NCI-H748 (cell line): ENCODE measurements around the gene CBLIF.
"Not testable (repeated sequence)": the region's sequence is repeated elsewhere in the genome, so short reads cannot be mapped to it uniquely, and the experiment has no call there.

ENCODE experiments used
- DNase-seq: peaks from one replicate; lab custom pipeline; 2025; ENCODE audit not compliant: unreplicated experiment; lab: John Stamatoyannopoulos, UW

The CBLIF gene

DNA sequence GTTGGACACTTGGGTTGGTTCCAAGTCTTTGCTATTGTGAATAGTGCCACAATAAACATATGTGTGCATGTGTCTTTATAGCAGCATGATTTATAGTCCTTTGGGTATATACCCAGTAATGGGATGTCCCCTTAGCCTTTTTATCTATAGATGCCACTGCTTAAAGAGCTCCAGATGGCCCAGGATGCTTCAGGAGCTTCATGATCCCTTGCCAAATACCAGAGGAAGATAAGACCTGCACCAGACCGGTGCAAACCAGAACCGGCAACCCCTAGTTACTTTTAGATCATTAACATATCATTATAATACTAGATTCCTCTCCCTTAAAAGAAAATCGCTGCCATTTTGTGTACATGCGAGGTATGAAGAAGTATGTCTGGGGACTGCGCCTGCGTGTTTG, 3.1 kb upstream of the CBLIF start:
- DNase-seq, result not testable (repeated sequence)

DNA sequence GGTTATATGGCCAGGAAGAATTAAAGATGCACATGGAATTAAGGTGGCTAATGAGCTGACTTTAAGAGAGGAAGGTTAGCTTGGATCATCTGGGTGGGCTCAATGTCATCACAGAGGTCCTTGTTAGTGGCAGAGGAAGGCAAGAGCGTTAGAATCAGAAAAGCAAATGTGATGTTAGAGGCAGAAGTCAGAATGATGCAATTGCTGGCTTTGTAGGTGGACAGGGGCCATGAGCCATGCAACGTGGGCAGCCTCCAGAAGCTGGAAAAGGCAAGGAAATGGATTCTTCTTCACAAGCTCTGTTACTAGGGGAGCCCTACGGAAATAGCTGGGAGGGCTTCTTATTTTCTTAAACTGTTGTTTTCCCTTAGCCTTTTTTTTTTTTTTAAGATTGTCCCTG, 2.3 kb upstream of the CBLIF start:
- DNase-seq, result no peak

DNA sequence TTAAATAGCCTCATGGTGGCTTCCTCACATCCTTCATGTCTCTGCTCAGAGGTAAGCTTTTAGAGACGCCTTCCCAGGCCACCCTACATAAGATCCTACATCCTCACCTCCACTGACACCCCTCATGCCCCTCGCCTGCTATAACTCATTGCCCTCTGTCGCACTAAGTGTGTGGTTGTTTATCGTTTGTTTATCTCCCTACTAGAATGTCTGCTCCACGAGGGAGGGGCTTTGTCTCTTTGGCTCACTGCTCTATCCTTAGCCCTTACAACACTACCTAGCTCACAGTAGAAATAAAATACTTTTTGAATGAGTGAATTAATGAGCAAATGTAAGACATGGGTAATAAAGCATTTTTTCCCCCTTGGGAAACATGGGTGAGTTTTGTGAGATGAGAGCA, 1.3 kb upstream of the CBLIF start:
- DNase-seq, result no peak

DNA sequence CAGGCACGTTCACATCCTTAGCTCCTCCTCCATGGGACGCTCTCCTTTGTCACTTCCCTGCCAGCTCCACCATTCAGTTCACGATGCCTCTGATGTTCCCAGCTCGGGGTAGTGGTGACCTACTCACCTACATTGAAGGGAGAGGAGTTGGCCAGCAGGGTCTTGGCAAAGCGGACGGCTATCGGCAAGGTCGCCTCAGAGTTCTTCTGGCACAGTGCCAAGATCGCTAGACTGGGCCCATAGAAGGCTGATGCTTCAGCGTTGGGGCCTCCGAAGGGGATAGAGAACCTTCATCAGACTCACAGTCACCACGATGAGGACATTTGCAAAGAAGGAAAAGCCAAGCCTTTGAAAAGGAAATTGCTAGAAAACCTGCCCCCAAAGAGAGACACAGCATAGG, 3.0 kb downstream of the CBLIF start:
- no peak for DNase-seq

DNA sequence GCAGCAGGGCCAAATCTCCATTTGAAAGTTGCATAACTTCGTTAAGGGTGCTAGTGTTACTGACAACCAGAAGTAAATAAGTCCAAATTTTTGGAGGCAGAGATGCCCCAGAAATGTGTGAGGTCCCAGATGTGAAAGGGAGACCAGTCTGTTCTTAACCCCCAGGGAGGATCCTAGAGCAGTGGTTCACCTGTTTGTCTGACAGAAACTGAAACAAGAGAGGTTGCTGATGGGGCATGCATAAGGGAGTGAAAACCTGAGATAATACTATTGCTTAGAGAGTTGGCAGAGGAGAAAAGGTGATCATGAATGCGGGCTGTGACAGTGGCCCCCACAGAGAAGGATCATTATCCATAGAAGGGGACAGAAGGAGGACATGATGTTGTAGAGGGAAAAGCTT, 3.8 kb downstream of the CBLIF start:
- no peak for DNase-seq

DNA sequence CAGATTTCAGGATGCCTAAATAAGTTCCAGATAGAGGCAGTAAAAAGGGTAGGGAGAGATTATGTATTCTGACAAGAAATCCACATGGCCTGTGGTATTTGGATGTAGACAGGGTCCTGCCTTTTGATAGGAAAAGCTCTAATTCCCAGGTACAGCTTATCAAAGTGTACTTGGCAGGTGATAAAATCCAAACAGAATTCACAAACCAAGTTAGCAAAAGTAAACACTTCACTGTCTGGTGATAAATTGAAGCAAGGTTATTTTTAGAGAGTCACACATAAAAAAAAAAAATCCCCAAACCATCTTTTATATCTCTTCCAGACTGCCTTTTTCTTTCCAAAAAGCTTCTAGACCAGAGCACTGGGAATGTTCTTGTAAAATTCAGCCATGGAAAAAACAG, 5.7 kb downstream of the CBLIF start:
- no peak for DNase-seq

DNA sequence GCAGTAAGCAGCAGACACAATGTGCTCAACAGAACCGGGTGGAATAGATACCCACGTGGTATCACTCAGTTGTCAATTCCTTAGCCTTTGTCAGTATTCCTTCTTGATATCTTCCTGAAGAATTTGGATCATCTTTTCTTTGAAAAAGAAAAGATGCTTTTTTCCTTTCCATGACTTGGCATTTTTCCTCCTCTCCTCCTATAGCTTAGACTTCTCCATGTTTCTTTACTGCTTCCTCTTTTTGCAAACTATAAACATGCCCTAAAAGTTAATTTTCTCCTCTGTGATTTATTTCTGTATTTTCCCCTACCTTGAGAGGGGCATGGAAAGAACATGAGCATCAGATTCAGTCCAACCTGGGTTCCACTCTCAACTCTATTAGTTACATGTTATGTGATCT, 11.7 kb downstream of the CBLIF start:
- no peak for DNase-seq

DNA sequence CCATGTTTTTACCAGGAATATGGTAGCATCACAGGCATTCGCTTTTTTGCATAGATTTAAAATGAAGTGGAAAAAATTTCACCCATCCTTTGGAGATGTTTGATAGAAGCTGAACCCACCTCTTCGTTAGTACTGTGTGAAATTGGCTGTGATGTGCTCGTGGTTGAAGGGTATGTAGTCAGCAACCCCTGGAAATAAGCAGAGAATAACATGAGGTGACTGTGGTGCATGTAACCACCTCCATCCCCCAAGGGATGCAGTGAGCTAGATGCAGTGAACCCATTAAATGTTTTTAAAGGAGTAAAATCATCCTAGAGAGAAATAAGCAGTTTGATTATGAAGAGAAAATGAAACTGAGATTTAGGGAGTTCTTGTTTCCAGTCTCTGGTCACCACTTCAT, 15.9 kb downstream of the CBLIF start:
- no peak for DNase-seq

DNA sequence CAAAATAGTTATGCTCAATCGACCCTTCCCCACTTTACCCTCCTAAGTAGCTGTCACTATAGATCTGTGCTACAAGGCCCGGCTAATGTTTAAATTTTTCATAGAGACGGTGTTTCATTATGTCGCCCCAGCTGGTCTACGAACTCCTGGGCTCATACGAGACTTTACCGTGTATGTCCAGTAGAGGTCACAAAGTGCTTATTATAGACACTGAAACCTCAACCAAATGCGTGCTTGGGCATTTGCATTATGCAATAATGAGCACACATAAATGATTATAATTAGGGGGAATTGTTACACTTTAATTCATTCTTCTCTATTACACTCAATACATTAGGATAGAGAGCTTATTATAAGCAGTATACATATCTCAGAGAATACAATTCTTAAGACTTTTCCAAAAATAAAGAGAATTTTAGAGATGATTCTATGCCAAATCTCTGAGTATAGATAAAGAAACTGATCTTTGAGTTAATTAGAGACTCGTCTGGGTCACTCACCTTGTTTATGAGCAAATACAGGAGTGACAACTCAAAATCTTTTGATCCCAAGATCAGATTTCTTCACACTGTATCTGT, 22.2 kb downstream of the CBLIF start:
- DNase-seq, result peak; percentile 73

DNA sequence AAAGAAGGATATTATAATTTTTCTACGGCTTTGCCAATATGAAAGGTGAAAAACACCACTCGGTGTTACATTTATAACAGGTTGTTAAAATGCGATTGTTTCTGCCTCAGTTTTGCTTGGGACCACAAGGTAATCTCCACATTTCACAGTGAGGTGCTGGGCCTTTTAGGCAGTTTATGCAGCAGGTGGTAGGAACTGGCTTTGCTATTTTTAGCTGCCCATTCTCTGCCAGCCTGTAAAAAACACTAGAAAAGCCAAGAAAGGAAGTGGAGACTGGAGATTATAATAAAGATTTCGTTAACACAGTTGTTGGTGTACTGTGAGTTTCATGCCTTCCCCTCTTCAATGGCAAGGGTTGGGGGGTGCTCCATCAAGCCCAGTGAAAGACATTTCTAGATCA, 26.7 kb downstream of the CBLIF start:
- DNase-seq, result no peak

DNA sequence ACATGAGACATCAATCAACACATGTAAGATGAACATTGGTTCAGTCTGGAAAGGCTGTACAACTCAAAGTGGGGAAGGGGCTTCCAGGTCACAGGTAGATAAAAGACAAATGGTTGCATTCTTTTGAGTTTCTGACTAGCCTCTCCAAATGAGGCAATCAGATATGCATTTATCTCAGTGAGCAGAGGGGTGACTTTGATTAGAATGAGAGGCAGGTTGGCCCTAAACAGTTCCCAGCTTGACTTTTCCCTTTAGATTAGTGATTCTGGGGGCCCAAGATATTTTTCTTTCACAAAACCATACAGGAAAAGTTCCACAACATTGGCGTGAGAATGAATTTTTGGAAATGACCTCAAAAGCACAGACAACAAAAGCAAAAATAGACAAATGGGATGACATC, 28.9 kb downstream of the CBLIF start:
- not testable (repeated sequence) for DNase-seq

DNA sequence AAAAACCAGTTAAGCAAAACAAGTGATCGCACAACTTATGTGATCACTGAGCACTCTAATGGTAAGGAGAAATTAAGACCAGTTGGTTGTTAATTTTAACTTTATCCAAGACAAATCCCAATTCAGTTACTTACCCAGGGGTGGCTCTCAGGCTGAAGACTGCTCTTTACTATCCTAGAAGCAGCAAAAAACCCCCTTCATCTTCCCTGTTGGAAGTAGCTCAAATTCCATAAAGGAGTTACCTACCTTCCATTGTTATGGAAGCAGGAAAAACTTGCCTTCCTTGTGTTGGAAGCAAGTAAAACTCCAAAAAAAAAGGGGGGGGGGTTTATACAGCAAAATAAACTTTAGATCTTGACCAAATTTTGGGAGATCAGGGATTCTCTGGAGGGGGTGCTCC, 29.5 kb downstream of the CBLIF start:
- no peak for DNase-seq

DNA sequence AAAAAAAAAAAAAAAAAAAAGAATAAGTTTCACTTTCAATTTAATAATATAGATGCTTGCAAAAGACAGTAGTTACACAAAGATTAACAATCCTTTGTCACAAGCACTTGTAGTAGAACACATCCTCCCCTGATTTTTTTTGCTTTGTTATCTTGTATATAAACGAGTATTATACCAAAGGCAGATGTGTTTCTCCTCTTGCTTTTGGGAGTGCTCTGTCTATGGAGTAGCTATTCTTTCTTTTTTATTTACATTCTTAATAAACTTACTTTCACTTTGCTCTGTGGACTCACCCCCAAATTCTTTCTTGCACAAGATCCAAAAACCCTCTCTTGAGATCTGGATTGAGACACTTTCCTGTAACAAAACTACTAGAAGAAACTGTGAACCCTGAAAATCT, 31.3 kb downstream of the CBLIF start:
- DNase-seq, result no peak

DNA sequence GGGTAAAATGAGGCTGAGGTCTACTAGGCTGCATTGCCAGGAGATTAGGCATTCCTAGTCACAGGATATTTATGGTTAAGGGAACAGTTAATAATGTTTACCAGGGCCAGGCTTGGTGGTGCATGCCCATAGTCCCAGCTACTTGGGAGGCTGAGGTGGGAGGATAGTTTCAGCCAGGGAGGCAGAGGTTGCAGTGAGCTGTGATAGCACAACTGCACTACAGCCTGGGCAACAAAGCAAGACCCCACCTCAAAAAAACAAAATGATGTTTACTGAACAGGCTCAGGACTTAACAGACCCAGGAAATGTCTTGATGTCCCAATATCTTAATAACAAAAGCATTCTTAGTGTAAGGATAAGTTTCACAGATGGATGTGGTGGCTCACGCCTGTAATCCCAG, 31.9 kb downstream of the CBLIF start:
- DNase-seq, result no peak

DNA sequence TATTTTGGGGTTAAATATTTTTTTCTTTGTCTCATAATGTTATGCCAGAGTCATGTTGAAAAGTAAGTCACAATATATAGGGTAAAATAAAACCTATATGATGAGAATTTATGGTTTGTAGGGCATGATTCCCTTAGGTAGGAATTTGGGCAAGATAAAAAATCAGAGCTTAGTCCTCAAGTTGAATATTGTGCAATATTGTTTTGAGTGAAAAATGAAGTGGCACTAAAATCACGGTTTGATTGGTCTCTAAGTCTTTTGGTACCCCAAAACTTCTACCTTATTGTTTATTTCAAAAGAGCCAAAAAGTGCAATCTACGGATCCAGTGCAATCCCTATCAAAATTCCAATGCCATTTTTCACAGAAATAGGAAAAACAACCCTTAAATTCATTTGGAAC, 33.1 kb downstream of the CBLIF start:
- no peak for DNase-seq

DNA sequence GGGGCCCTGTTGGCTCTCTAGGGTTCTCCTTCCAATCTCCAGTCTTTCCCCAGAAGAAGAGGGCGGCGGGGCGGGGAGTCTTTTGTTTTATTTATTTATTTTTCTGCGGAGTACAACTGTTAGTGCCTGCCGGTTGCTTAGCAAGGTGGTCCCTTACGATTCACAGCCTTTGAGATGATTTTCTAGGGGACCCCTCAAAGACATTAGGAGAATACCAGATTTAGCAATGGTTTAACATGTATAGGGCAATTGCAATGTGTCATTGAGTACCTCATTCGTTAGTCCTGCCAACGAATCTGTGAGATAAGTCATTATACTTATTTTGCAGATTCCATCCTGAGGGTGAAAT, 34.4 kb downstream of the CBLIF start:
- DNase-seq, result no peak

DNA sequence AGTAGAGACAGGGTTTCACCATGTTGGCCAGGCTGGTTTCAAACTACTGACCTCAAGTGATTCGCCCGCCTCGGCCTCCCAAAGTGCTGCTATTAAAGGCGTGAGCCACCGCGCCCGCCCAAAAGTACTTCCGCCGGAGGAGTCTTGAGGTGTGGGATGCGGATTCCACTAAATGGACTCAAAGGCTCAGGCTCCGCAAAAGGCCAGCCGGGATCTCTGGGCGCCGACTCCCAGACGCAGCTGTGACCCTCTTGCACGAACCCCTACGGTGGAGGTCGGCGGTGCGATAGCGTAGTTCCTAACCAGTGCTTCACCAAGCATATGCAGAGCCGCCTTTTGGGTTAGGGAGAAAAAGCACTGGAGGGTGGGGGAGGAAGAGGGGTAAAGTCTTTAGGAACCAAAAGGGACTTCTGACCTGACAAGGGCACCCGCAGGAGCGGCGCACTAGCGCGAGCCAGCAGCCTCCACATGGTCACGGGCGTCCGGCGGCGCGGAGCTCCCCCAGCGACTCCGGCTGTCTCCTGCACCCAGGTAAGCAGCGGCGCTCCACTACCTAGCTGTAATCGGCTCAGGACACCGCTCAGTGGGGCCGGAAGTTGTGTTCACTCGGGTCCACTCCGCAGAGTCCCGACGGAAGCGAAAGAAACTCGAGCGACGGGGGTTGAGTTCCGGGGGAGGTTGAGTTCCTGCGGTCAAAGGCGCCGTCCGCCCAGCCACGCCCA, 34.9 kb downstream of the CBLIF start, which contains the start of gene MRPL16:
TSS of gene MRPL16 (minus strand) at position 590 of the 722 bp plus-strand sequence. CDS start at position 470, 120 bp downstream.
- peak; percentile 96 for DNase-seq

DNA sequence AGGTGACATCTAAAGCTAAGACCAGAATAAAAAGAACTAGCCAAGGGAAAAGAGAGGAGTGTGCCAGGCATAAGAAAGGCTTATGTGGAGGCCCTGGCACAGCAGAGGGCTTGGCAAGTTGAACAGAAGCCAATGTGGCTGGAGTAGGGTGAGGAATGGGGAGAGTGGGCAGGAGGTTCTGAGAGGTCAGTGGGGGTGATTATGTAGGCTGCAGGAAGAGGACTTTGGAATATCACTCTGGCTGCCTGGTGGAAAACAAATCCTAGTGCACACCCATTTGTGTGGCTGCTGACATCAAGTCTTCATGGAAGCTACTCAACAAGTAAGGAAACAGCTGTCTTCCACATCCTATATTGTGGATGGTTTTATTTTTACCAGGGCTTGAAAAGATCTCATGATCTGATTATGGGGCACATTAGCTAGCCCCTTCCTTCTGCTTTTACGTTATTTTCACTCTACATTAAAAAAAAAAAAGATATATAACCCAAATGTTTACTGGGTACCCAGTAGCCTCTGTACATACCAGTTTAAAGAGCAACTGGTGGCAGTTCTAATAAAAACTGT, 38.2 kb downstream of the CBLIF start:
- no peak for DNase-seq

DNA sequence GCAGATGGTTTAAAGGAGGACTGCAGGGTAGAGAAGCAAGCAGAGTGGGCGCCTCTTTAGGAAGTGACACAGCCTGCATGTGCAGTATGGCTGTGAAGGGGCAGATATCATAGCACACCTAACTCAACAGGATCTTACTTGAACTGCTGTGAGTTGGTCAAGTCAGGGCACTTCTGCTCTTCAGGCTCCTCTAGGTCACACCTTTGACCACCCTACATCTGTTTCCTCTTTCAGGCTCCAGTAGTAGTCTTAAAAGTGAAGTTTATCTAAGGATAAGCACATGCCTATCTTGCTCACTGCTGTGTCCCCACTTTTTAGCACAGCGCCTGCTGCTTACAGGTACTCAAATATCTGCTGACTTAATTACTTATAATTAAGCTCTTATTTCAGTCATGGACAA, 41.2 kb downstream of the CBLIF start:
- no peak for DNase-seq

DNA sequence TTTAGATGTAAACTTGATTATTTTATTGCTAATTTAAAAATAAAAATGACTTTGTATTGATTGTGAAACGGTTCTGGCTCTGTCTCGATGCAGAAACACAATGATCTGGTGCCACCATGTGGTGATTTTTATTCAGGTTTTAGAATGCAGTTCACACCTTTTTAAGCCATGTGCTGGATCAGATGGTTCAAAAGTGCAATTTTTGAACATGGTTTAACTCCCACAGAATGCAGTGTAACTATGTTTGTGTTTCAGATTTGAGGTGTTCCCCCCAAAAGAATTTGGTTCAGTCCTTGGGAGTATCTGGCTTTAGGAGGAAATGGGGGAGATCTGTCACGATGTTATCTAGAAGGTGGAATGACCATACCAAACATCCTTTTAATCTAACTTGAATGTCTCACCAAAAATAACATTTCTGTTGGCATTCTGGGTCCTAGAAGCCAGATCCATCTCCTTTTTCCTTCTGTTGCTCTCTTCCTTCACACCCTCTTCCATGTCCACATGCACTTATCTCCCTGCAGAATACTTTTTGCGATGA, 42.6 kb downstream of the CBLIF start:
- DNase-seq, result peak; percentile 49

DNA sequence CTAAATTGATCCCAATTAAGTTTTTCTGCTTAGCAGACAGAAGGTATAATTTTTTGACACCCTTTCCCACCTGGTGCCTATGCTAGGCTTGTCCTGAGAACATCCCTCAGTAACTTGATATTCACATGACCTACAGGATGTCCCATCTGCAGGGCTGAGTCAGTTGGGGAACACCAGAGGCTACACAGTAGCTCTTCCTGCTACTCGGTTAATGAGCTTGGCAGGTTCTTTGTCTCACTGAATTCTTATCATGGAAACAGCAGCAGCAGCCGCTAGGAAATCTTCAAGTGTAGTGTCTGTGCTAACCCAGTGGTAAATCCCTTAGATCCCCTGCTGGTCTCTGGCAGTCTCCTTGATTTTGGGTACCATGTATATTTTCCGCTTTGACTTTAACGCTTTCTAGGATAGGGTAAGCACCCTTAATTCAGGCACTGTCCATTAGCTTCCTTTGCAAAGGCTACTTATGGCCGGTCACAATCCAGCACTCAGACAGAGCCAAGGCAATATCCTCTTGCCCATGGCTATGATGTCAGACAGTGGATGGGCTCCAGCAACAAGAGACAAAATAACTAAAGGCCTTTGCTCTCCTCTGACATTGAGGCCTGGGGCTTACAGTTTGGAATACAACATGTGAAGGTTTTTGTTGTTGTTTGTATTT, 43.2 kb downstream of the CBLIF start:
- no peak for DNase-seq

DNA sequence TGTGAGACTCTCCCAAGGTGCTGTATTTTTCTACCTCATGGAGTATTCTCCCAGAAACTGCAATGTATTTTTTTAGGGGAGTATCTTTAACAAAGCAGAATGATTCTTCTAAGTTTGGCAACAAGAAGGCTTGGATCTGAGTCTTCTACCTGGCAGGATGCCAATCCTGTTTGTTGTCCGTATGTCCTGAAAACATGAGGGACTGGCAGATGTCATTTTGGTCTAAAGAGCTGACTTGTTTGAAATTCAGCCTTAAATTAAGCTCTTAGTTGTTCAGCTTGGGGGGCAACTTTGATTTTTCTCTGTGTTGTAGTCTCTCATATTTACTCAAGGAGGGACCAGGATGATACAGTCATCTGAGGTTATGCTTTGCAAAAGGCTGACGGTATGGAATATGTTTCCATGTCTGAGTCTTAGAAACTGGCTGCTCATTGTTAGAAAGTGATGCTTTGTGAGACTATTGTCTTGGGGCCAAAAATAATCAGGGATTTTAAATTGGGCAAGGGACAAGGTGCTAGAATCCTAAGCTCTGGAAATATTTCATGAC, 44.1 kb downstream of the CBLIF start:
- no peak for DNase-seq
